HG03521 (cell line): ENCODE data around the gene SMIM36.
A peak's percentile ranks its signal among the peaks of the same experiment; 100 is the strongest.
"Not testable (repeated sequence)": the region's sequence is repeated elsewhere in the genome, so short reads cannot be mapped to it uniquely, and the experiment has no call there.

Experiments
- ATAC-seq: cut with Tn5 transposase; IDR thresholded peaks from one replicate; pipeline ENCODE4 v1.9.1; 2021; ENCODE audit warnings: mild to moderate bottlenecking, moderate library complexity; ENCODE audit not compliant: unreplicated experiment

Gene SMIM36

GRCh38 chr17:55507669-55508068, 3.6 kb downstream of the SMIM36 start:
- ATAC-seq = not testable (repeated sequence)

GRCh38 chr17:55501626-55502025, 9.6 kb downstream of the SMIM36 start:
- ATAC-seq = not testable (repeated sequence)

GRCh38 chr17:55500103-55500502, 11.1 kb downstream of the SMIM36 start:
- ATAC-seq = no peak

- ATAC-seq = no peak
These were observed 15.0 kb downstream of the SMIM36 start for GRCh38 chr17:55496094-55496881.

- no peak for ATAC-seq
These were observed 16.0 kb downstream of the SMIM36 start for GRCh38 chr17:55495239-55495638.

GRCh38 chr17:55492781-55493341, 18.4 kb downstream of the SMIM36 start:
- ATAC-seq = no peak

GRCh38 chr17:55490376-55490775, 20.9 kb downstream of the SMIM36 start:
- no peak for ATAC-seq

- ATAC-seq = no peak
These were observed 23.4 kb downstream of the SMIM36 start for GRCh38 chr17:55487695-55488432.

- no peak for ATAC-seq
These were observed 26.7 kb downstream of the SMIM36 start for GRCh38 chr17:55484575-55484974.

- ATAC-seq = no peak
These were observed 28.5 kb downstream of the SMIM36 start for GRCh38 chr17:55482591-55483389.

GRCh38 chr17:55480631-55481315, 30.5 kb downstream of the SMIM36 start:
- ATAC-seq = no peak

GRCh38 chr17:55479903-55480302, 31.3 kb downstream of the SMIM36 start:
- no peak for ATAC-seq

GRCh38 chr17:55478971-55479370, 32.3 kb downstream of the SMIM36 start:
- no peak for ATAC-seq

- no peak for ATAC-seq
These were observed 44.6 kb downstream of the SMIM36 start for GRCh38 chr17:55466671-55467070.

GRCh38 chr17:55465771-55466170, 45.5 kb downstream of the SMIM36 start:
- ATAC-seq = not testable (repeated sequence)

- no peak for ATAC-seq
These were observed 47.7 kb downstream of the SMIM36 start for GRCh38 chr17:55463600-55463999.

- ATAC-seq = no peak
These were observed 48.5 kb downstream of the SMIM36 start for GRCh38 chr17:55462711-55463110.

GRCh38 chr17:55462234-55462633, 49.0 kb downstream of the SMIM36 start:
- no peak for ATAC-seq

GRCh38 chr17:55458978-55459377, 52.3 kb downstream of the SMIM36 start:
- ATAC-seq = peak; percentile 44

- no peak for ATAC-seq
These were observed 52.9 kb downstream of the SMIM36 start for GRCh38 chr17:55458287-55458900.
